Motor neuron (in vitro differentiated cells): ENCODE data around the gene GPR132. TPM values are rescaled to one million over a fixed set of nuclear protein-coding genes. Genes with fewer than 3 reads are reported as not detected.

Experiments used
- ATAC-seq, 8 experiments: fragments of 200-7000 bp; cut with Tn5 transposase; replicated peaks in 6 of 8; 2 replicates each; pipeline ENCODE4 v1.8.0; 2021; ENCODE audit warnings: mild to moderate bottlenecking in 8 of 8, moderate library complexity in 8 of 8
- H3K27ac ChIP-seq, 2 donors: fragments of 250-450 bp; sonication (Bioruptor Pico); 2 replicates each; pipeline ENCODE4 v1.9.0; 2021; ENCODE audit warnings: antibody characterized with exemption in 2 of 2, mild to moderate bottlenecking in 2 of 2, moderate library complexity in 1 of 2
- H3K4me1 ChIP-seq, 2 donors: fragments of 250-450 bp; sonication (Bioruptor Pico); replicated peaks in 1 of 2; 2 replicates each; pipeline ENCODE4 v1.6.1; 2021; ENCODE audit warnings: antibody characterized with exemption in 2 of 2, mild to moderate bottlenecking in 2 of 2, moderate library complexity in 1 of 2
- H3K4me3 ChIP-seq, 5 donors: fragments of 250-450 bp; sonication (Bioruptor Pico); 2 replicates each; pipeline ENCODE4 v1.9.0; 2021; ENCODE audit warnings: antibody characterized with exemption in 5 of 5, mild to moderate bottlenecking in 5 of 5, moderate library complexity in 4 of 5
- WGBS, 10 experiments: fragments of 450-650 bp; shearing (Covaris generic); methylation state at CpG; one replicate each; pipeline ENCODE4 v1.0.0; 2022; 5-methylcytosine and 5-hydroxymethylcytosine counted together
- in situ Hi-C, 9 experiments: fragments of 400-800 bp; cut with MboI; loops; one replicate each; pipeline ENCODE4 v1.15.0; 2021; ENCODE audit warnings: low sequenced_read_pairs in 9 of 9, low pct_unique_long_range_greater_than_20kb in 2 of 9; ENCODE audit not compliant: unreplicated experiment in 9 of 9
- total RNA-seq, 8 experiments: library from RNA; unstranded; fragments of 300-600 nt; gene quantifications; 2 replicates each; pipeline versions ENCODE4 v1.2.3 to v1.2.4, GENCODE V29; 2022

The GPR132 gene
- total RNA-seq, 8 experiments from 2014 or later: 0.46 to 0.66 (median 0.48) TPM; not detected in 4

GRCh38 chr14:105061428-105062047 lies 3.7 kb downstream of the GPR132 start:
- ATAC-seq: peak in 2 of 8 experiments; percentile 13 to 22
- Histone ChIP-seq H3K27ac (no peak overlapping the region), H3K4me1 (peaks cover 0 to 14% of the 10 kb centered on the region in 2 donors), H3K4me3 (no peak overlapping the region)
- 0 to 100% (median 42%) methylated on average over 1 to 3 of the region's 13 CpGs; no CpG with 5 or more reads in 6 of the 10 experiments for WGBS, 10 experiments
- in situ Hi-C loops: no loop called here

GRCh38 chr14:105060751-105061427 lies 4.3 kb downstream of the GPR132 start:
- in situ Hi-C loops: no loop called here
- H3K4me3 ChIP-seq: no peak overlapping the region
- H3K27ac ChIP-seq: no peak overlapping the region
- 74 to 100% (median 90%) methylated on average over 2 to 5 of the region's 30 CpGs; no CpG with 5 or more reads in 7 of the 10 experiments for WGBS, 10 experiments
- H3K4me1 ChIP-seq: peaks cover 0 to 14% of the 10 kb centered on the region in 2 donors
- peak in 5 of 8 experiments; percentile 33 to 60 (median 52) for ATAC-seq

GRCh38 chr14:105059925-105060565 lies 5.2 kb downstream of the GPR132 start:
- ATAC-seq: no peak
- peaks cover 0 to 12% of the 10 kb centered on the region in 2 donors for H3K4me1 ChIP-seq
- WGBS, 10 experiments: 54 to 100% (median 80%) methylated on average over 1 to 11 of the region's 16 CpGs; no CpG with 5 or more reads in 3 of the 10 experiments
- H3K27ac ChIP-seq: no peak overlapping the region
- in situ Hi-C loops: no loop called here
- H3K4me3 ChIP-seq: no peak overlapping the region

- 0 to 100% (median 84%) methylated on average over 2 to 9 of the region's 22 CpGs; no CpG with 5 or more reads in 4 of the 10 experiments for WGBS, 10 experiments
- peak; percentile 50 to 91 (median 76) for ATAC-seq
- Histone ChIP-seq H3K4me1 (peaks cover 0 to 7% of the 10 kb centered on the region in 2 donors), H3K27ac (no peak overlapping the region), H3K4me3 (no peak overlapping the region)
- in situ Hi-C loops: no loop called here
Observed at GRCh38 chr14:105059035-105059924, 6.0 kb downstream of the GPR132 start.

- no peak overlapping the region for H3K27ac ChIP-seq
- in situ Hi-C loops: no loop called here
- ATAC-seq: no peak
- H3K4me3 ChIP-seq: no peak overlapping the region
- peaks cover 0 to 7% of the 10 kb centered on the region in 2 donors for H3K4me1 ChIP-seq
- WGBS, 10 experiments: 80 to 100% (median 88%) methylated on average over 1 to 8 of the region's 14 CpGs; no CpG with 5 or more reads in 3 of the 10 experiments
Observed at GRCh38 chr14:105058521-105059034, 6.7 kb downstream of the GPR132 start.

GRCh38 chr14:105056303-105056831 lies 8.9 kb downstream of the GPR132 start:
- Histone ChIP-seq H3K4me3 (no peak overlapping the region), H3K4me1 (peaks cover 0 to 7% of the 10 kb centered on the region in 2 donors), H3K27ac (no peak overlapping the region)
- in situ Hi-C loops: no loop called here
- 20 to 100% (median 57%) methylated on average over 1 to 2 of the region's 22 CpGs; no CpG with 5 or more reads in 7 of the 10 experiments for WGBS, 10 experiments
- no peak for ATAC-seq

GRCh38 chr14:105055736-105056302 lies 9.4 kb downstream of the GPR132 start:
- Histone ChIP-seq H3K27ac (no peak overlapping the region), H3K4me3 (no peak overlapping the region), H3K4me1 (peaks cover 0 to 5% of the 10 kb centered on the region in 2 donors)
- WGBS, 10 experiments: 30 to 90% (median 66%) methylated on average over 2 to 13 of the region's 33 CpGs; no CpG with 5 or more reads in 6 of the 10 experiments
- in situ Hi-C loops: no loop called here
- no peak for ATAC-seq

- in situ Hi-C loops: no loop called here
- no peak overlapping the region for H3K27ac ChIP-seq
- WGBS, 10 experiments: 20 to 80% (median 46%) methylated on average over 1 to 15 of the region's 15 CpGs; no CpG with 5 or more reads in 1 of the 10 experiments
- no peaks in the 10 kb centered on the region for H3K4me1 ChIP-seq
- ATAC-seq: no peak
- H3K4me3 ChIP-seq: no peak overlapping the region
Observed at GRCh38 chr14:105055334-105055733, 9.9 kb downstream of the GPR132 start.

- ATAC-seq: no peak
- Histone ChIP-seq H3K4me1 (no peaks in the 10 kb centered on the region), H3K4me3 (no peak overlapping the region), H3K27ac (no peak overlapping the region)
- in situ Hi-C loops: no loop called here
- WGBS, 10 experiments: 80 to 100% (median 90%) methylated on average over 1 to 7 of the region's 15 CpGs; no CpG with 5 or more reads in 3 of the 10 experiments
Observed at GRCh38 chr14:105053996-105054395, 11.2 kb downstream of the GPR132 start.

GRCh38 chr14:105053421-105053820 lies 11.8 kb downstream of the GPR132 start:
- no peak overlapping the region for H3K27ac ChIP-seq
- ATAC-seq: no peak
- H3K4me1 ChIP-seq: no peaks in the 10 kb centered on the region
- WGBS, 10 experiments: 53 to 100% (median 84%) methylated on average over 1 to 5 of the region's 6 CpGs
- H3K4me3 ChIP-seq: no peak overlapping the region
- in situ Hi-C loops: no loop called here

- Histone ChIP-seq H3K4me1 (no peaks in the 10 kb centered on the region), H3K4me3 (no peak overlapping the region), H3K27ac (no peak overlapping the region)
- ATAC-seq: no peak
- WGBS, 10 experiments: 35 to 100% (median 57%) methylated on average over 1 to 3 of the region's 4 CpGs; no CpG with 5 or more reads in 5 of the 10 experiments
- in situ Hi-C loops: no loop called here
Observed at GRCh38 chr14:105052110-105052458, 13.1 kb downstream of the GPR132 start.
